GM18526 (cell line): ENCODE measurements around the gene CCDC183.
"Not testable (repeated sequence)": the region's sequence is repeated elsewhere in the genome, so short reads cannot be mapped to it uniquely, and the experiment has no call there.

Source experiments
- POLR2A ChIP-seq: IDR thresholded peaks from 3 replicates; pipeline ENCODE4 v1.6.1; 2011; ENCODE audit not compliant: insufficient read length; ENCODE audit errors: extremely low read depth

The CCDC183 gene

DNA sequence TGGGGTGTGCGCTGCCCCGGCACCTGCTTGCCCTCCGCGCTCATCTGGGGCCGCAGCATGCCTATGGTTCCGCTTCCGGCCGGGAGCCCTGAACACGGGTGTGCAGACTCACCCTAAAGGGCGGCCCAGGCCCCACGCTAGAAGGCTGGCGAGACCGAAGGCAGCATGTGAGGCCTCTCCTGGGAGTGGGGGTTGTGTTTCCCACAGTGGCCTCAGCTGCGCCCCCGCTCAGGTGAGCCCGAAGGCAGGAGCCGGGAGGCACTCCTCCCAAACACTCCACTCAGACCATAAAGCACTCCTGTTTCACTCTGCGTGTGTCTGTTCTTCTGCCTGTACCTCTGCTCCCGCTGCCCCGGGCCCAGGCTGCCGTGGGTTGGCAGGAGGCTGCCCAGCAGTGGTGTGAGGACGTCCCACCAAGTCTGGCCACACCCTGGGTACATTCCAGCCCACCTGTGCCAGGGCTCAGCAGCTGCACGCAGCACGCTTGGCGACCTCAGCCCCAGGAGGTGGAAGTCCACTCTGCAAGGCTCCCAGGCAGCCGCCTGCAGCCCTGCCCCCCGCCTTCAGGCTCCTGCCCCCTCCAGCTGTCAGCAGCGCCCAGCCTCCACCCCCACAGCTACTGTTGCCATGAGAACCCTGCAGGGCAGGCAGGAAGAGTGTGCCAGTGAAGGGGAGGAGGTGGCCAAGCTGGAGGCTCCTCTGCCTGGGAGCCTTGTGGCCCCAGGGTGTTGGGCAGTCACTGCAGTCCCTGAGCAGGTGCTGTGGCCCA lies 44.9 kb downstream of the CCDC183 start:
- TF ChIP-seq POLR2A, result no peak

DNA sequence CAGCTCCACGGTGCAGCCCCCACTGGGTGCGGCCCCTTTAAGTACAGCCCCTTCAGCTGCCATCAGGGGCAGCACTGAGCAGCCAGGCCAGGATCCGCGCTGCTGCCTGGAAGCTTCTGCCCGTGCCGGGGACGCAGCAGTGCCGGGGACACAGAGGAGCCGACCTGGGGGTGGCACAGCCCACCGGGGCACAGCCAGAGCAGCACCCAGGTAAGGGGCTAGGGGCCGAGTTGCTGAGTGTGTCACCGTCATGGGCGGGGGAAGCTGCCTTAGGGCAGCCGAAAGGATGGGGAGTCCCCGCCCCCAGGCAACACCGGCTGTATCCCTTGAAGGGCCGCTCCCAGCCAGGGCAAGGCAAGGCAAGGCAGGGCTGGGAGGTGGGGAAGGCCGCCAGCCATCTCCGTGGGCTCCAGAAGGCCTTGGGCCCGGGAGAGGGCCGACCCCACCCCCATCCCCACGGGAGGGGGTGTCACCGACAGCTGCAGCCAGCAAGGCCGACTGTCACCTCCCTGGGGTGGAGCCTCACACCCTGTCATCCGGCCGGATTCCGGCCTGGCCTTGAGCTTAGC lies 46.3 kb downstream of the CCDC183 start, which contains the start of gene AJM1:
AJM1 (plus strand) TSS at position 99 of the 569 bp plus-strand sequence. CDS start 1,937 bp downstream, outside the sequence.
- TF ChIP-seq POLR2A, result not testable (repeated sequence)

DNA sequence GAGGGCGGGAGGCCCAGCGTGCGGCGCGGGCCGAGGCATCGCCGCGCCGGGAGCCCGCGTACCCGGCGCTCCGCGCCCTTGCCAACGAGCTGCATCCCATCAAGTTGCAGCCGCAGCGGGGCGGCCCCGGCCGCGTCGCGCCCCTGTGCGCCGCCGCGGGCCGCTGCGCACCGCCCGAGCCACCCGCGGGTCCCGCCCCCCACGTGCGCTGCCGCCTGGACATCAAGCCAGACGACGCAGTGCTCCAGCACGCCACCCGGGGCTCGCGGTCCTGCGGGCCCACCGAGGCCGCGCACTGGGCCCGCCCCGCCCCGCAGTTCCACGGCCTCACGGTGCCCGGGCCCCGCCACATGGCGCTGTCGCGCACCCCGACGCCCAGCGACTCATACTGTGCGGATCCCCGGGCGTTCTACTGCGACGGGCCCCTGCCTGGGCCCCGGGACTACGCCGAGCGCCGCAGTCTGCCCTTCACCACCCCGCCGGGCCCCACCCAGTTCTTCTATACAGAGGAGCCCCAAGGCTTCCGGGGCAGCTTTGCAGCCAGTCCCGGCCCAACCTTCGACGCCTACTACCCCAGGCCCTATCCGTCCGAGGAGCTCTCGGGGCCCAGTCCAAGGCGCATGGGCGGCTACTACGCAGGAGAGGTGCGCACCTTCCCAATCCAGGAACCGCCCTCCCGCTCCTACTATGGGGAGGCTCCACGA lies 48.8 kb downstream of the CCDC183 start:
- TF ChIP-seq POLR2A, result no peak

- no peak for TF ChIP-seq POLR2A
Observed at GRCh38 chr9:136845465-136846260, 49.5 kb downstream of the CCDC183 start.

DNA sequence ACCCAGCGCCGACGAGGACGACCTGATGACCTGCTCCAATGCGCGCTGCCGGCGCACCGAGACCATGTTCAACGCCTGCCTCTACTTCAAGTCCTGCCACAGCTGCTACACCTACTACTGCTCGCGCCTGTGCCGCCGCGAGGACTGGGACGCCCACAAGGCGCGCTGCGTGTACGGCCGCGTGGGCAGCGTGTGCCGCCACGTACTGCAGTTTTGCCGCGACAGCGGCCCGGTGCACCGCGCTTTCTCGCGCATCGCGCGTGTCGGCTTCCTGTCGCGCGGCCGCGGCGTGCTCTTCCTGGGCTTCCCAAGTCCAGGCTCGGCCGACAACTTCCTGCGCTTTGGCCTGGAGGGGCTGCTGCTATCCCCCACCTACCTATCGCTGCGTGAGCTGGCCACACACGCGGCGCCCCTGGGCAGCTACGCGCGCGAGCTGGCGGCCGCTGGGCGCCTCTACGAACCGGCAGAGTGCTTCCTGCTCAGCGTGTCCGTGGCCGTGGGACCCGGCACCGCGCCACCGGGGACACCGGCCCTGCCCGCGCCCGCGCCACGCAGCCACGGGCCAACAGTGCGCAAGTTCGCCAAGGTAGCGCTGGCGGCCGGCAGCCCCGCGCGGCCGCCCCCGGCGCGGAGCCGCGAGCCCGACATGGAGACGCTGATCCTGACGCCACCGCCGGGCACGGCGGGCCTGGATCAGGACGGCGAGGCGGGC lies 50.4 kb downstream of the CCDC183 start:
- no peak for TF ChIP-seq POLR2A

- TF ChIP-seq POLR2A, result no peak
Observed at GRCh38 chr9:136847088-136847825, 51.1 kb downstream of the CCDC183 start.

DNA sequence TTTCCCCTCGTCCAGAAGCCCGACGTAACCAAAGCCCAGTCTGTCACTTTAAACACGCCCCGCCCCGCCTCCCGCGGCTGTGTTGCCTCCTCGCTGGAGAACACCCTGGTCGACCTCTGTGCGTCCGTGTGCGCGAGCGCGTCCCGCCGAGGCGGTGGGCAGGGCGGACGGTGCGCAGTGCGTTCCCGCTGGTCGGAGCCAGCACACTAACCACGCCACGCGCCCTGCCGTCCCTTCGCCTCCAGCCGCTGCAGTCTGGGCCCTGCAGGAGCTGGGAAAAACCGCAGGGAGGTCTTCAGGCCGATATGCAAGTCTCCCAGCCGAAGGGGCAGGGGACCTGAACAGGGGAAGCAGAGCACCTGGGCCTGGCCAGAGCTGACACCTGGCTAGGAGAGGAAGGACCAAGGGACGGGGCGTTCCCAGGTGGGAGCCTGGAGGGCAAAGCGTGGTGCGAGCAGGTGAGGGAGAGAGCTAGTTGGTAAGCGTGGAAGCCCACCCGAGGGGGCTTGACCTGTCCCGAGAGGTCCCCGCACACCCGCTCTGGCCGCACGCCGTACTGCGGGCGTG lies 51.8 kb downstream of the CCDC183 start:
- TF ChIP-seq POLR2A, result peak; percentile 56

GRCh38 chr9:136848393-136849037 lies 52.4 kb downstream of the CCDC183 start:
- TF ChIP-seq POLR2A, result no peak

DNA sequence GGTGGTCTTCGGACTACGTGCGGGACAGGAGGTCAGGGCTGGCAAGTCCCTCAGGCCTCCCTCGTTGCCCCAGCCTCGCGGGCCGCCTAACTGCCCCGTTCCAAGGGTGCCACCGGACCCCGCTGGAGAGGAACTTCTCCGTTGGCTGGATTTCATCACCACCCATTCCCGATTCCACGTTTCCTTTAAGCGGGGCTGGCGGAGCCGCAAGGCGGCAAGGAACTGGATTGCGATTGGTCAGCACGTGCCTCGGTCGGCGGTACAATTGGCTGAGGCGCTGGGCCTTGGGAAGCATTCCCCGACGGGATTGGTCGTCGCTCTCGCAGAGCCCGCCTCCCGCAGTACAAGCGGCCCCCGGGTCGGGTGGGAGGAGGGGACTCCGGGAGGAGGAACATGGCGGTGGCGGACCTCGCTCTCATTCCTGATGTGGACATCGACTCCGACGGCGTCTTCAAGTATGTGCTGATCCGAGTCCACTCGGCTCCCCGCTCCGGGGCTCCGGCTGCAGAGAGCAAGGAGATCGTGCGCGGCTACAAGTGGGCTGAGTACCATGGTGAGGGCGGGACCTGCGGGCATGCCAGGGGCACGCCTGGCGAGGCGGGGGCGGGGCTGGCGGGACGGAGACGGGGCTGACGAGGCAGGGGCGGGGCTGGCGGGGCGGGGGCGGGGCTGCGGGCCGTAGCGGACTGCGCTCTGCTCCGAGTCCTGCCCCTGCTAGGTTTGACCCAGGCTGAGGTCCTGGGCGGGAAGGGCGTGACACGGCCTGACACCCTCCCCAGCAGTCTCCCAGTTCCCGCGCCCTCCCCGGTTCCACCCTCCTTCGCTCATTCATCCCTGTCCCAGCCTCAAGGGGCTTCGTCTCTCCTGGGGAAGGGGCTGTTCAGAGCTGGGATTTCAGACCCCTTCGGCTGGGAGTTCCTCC lies 53.2 kb downstream of the CCDC183 start, which contains the start of gene PHPT1:
PHPT1 (plus strand) TSS at position 372 of the 922 bp plus-strand sequence; CDS start at position 394, 22 bp downstream.
- peak; percentile 93 for TF ChIP-seq POLR2A

GRCh38 chr9:136849960-136850865 lies 54.1 kb downstream of the CCDC183 start:
- no peak for TF ChIP-seq POLR2A

DNA sequence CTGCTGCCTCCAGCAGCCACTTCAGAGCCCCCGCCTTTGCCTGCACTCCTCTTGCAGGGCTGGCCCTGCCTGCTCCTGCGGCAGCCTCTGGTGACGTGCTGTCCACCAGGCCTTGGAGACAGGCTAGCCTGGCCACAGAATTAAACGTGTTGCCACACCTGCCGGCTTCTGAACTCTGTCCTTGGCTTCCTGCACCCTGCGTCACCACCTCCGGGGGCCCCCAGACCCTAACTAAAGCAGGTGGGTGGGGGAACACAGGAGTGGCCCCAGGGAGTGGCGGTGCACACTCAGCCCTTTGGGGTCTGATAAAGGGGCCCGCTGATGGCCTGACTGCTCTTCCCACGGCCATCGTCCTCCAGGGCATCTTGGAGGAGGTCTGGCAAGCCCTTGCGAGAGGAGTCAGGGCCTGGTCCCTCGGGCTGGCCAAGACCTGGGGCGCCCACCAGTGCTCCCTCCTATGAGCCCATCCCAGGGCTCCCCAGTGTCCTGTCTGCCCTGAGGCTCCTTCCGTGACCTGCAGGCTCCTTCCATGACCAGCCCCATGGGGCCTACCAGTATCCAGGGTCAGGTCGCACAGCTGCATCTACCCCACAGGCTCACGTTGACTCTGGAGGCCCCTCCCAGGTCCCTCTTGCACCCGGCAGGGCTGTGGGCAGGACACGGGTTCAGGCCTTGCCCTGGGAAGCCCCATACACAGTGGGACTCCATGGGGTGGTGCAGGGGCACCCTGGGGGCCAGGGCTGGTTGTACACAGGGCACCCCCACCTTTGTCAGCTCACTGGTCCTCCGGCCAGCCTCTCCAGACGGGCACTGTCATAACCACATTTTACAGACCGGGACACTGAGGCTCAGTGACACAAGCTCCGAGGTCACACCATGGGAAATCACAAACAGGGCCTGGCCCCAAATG lies 55.0 kb downstream of the CCDC183 start:
- TF ChIP-seq POLR2A, result no peak
